Bronchus fibroblast of lung (primary cell): ENCODE results near the gene MTFMT. TPM values are rescaled to one million over a fixed set of nuclear protein-coding genes. Genes with fewer than 3 reads are reported as not detected.

Experiments used
- total RNA-seq: library from RNA; depleted of rRNA; stranded (reverse); fragments of >200 nt; gene quantifications from 2 replicates; pipeline ENCODE4 v1.2.3, GENCODE V29; 2015

The MTFMT gene
- 24.7 and 29.9 TPM in 2 replicates for total RNA-seq

GRCh38 chr15:65028921-65029735, at the start of gene MTFMT:
Gene MTFMT, minus strand, starts transcription at chr15:65029639. Its CDS starts 26 bp downstream, at chr15:65029613.

DNA sequence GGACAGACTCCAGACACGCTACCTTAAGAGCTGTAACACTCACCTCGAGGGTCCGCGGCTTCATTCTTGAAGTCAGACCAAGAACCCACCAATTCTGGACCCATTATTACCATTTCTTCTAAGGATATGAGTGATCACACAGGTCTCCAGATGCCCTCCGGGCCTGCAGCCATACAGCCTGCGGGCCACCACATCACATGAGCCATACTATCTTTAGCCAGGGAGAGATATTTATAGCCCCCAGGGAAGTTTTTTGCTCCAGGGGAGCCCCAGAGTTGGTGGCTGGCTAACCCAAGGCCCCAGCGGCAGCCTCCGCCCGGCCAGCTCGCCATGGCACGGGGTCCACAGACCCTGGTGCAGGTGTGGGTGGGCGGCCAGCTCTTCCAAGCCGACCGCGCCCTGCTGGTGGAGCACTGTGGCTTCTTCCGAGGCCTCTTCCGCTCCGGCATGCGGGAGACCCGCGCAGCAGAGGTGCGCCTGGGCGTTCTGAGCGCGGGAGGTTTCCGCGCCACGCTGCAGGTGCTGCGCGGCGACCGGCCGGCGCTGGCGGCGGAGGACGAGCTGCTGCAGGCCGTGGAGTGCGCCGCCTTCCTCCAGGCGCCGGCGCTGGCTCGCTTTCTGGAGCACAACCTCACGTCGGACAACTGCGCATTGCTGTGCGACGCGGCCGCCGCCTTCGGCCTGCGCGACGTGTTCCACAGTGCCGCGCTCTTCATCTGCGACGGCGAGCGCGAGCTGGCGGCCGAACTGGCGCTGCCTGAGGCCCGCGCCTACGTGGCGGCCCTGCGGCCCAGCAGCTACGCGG, 47.2 kb upstream of the MTFMT start, which contains the start of gene KBTBD13:
Gene KBTBD13, plus strand, starts transcription at position 261 of the 805 bp plus-strand sequence. Its CDS starts 70 bp downstream, at position 331.

GRCh38 chr15:65067645-65068402, 38.4 kb upstream of the MTFMT start, which contains the start of gene RASL12:
Gene RASL12, minus strand, starts transcription at chr15:65067991. Its CDS starts 156 bp downstream, at chr15:65067835.

DNA sequence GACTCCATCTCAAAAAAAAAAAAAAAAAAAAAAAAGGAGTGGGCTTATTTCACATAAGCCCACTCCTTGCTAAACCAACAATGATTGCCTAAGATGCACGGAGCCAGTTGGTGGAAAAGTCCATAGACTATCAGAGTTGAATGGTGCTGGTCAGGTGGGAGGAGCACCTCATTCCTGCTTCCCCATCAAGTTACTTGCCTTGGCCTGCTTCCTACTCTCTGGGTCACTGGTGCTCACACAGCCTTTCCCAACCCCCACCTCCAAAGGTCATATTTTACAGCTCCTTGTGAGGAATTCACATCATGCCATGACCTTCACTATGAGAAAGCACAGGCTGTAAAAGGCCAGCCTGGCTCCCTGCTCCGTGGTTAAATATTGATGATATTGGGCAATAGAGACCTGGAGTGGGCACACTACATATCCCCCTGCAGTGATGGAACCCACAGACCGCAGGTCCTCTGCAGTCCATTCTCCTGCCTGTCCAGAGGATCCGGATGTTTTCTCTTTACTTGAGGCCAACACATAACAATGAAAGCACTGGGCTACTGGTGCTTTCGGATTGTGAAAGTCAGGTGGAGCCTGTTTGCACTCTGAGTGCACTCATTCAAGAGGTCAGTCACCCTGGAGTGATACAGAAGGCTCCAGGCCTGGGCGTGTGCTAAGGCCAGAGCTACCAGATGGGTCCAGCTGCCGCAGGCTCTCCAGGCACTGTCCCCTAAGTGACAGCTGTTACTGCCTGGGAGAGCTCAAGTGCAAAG, 15.5 kb upstream of the MTFMT start, which contains the start of gene SLC51B:
Gene SLC51B, plus strand, starts transcription at position 664 of the 758 bp plus-strand sequence. CDS start 4,618 bp downstream, outside the sequence.

DNA sequence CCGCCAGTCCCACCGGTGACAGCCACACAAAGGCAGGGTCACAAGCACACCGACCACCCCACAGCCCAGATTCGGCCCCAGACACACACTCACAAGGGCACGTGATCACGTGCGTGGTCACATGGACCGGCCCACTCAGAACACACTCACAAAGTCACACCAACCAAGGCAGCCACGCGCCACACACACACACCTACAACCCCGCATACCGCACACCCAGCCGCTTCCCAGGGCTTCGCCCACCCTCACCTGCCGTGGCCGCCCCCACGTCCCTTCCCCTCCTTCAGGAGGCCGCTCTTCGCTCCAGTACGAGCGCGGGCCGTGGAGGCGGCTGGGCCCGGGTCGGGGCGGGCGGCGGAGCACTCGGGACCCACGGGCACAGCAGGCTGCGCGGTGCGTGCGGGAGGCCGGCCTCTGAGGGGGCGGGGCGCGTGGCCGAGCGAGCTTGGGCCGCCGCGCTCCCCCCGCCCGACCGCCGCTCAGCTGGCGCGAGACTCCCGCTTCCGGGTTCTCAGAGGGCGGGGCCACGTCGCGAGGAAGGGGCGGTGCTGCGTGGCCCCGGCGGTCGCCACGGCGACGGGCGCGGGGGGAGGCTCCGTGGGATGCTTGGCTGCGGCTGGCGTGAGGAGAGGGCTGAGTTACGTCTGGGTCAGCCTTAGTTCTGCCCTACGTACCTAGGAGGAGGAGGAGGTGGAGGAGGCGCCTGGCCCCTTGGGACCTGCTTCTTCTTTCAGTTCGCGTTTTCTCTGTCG, 39.8 kb downstream of the MTFMT start, which contains the start of gene SPG21:
Gene SPG21, minus strand, starts transcription at position 499 of the 752 bp plus-strand sequence. CDS start 6,345 bp downstream, outside the sequence.

Other genes starting within 250 kb of the MTFMT start
- 22.0 and 26.9 TPM in 2 replicates for gene PIF1, start 204.0 kb downstream of the MTFMT start, total RNA-seq
- gene PLEKHO2, start 187.7 kb downstream of the MTFMT start, total RNA-seq, result 19.7 and 20.5 TPM in 2 replicates
- gene ANKDD1A, start 117.7 kb downstream of the MTFMT start, total RNA-seq, result 2.5 and 2.7 TPM in 2 replicates
- gene SPG21, start 39.7 kb downstream of the MTFMT start, total RNA-seq, result 63.9 and 65.7 TPM in 2 replicates
- not detected in 2 replicates for gene SLC51B, start 15.7 kb upstream of the MTFMT start, total RNA-seq
- 8.5 and 10.4 TPM in 2 replicates for gene RASL12, start 38.4 kb upstream of the MTFMT start, total RNA-seq
- not detected in 2 replicates for gene KBTBD13, start 47.1 kb upstream of the MTFMT start, total RNA-seq
- under 0.01 and 0.30 TPM in 2 replicates for gene UBAP1L, start 85.6 kb upstream of the MTFMT start, total RNA-seq
- 11.7 and 13.8 TPM in 2 replicates for gene PDCD7, start 104.2 kb upstream of the MTFMT start, total RNA-seq
- gene CLPX, start 155.7 kb upstream of the MTFMT start, total RNA-seq, result 19.3 and 19.5 TPM in 2 replicates
- gene CILP, start 181.8 kb upstream of the MTFMT start, total RNA-seq, result under 0.01 and 0.17 TPM in 2 replicates